ENCODE measurements around the gene PDCD6IP.

Gene PDCD6IP

DNA sequence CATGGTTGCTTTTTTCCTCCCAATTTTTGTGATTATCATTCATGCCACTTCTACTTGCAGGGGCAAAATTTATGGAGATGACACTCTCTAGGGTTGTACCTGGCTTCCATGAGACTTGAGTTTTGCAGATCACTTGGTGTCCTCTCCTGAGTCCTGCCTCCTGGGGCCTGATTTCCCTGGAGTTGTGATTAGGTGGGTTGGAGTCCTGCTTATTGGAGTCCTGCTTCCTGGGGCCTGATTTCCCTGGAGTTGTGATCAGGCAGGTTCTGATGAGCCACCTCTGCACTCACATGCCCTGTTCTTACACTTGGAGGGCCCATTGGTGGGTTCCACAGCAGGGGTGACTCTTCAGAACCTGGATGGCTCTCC, 102.0 kb downstream of the PDCD6IP start:
- no peak for DNase-seq

- no peak for DNase-seq
Measured at GRCh38 chr3:33900809-33901505, 102.5 kb downstream of the PDCD6IP start.

GRCh38 chr3:33901862-33902563, 103.6 kb downstream of the PDCD6IP start:
- DNase-seq = no peak

- no peak for DNase-seq
Measured at GRCh38 chr3:33904730-33905129, 106.3 kb downstream of the PDCD6IP start.

- no peak for DNase-seq
Measured at GRCh38 chr3:33908250-33908851, 109.9 kb downstream of the PDCD6IP start.

DNA sequence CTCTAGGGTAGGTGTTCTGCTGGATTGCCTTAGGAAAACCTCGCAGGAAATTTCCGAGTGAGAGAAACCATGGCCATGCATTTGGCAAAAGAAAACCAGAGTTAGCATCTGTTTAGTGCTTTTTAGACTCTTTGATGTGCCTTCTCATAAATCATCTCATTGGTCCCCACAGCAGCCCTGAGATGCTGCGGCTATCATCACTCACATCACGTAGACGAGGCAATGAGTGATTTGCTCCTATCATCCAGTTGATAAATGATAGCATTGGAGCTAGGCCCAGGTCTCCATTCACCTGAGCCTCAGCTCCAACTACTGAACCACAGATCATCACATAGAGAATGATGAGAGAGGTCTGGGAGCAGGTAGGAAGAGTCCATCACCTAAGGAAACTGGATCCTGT, 111.1 kb downstream of the PDCD6IP start:
- no peak for DNase-seq

DNA sequence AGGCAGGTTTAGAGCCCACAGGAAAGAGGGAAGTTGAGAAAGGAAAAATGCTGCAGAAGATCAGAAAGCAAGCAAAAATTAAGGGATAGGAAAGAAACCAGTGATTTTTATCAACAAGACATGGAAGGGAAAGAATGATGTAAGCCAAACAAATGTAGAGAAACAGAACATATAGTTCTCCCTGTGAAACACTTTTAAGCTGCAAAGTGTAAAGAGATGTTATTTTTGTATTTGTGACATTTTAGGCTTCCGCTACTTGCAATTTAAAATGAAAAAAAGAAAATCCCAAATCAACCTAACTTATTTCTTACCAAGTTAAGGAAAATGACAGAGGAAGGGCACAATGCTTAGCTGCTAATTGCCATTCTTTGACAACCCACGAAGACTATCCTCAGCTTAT, 111.6 kb downstream of the PDCD6IP start:
- DNase-seq = no peak

DNA sequence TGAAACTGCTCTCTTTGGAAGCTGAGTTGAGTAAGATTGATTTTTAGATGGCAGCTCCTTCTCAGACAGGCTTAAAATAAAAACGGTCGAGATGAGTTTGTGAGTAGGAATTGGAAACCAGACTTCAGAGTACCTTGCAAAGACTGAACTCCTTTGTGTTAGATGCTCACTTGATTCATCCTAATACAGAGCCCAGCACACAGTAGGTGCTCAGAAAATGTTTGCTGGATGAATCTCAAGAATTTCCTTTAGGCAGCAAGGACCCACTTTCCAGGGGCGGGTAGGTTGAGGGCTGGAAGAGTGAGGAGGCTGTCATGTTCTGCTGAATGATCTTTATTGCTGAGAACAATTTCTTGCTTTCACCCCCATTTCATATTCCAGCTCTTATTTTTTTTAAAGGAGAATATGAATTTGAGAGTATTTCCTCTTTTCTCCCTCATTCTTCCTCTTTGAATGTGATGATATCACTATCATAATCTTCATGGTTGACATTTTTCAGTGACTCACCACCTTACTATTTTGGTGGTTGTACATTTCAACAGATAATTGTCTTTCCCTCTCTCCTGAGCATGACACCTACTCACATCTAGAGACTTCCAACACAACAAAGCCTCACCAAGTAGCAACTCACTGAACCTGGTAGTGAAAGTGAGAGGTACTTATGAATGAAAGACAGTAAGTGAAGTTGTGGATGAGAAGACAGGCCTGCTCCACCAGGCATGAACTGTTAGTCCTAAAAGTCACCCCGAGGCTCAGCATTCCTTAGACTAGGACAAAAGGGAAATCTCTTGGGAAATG, 113.3 kb downstream of the PDCD6IP start:
- DNase-seq = no peak

DNA sequence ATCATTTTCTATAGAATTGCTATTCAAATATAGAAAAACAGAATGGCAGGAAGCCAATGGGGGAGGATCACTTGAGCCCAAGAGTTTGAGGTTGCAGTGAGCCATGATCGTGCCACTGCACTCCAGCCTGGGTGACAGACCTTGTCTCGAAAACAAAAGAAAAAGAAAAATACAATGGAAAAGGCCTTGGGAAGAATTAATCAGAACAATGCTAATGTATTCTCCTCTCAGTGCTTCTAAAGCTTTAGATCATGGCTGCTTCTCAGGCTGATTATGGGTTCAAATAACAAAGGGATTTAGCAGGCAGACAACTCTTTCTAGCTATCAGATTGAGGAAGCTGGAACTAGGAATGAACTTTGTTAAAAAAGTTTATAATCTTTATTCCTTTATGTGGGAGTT, 115.8 kb downstream of the PDCD6IP start:
- DNase-seq = no peak

GRCh38 chr3:33914731-33915379, 116.4 kb downstream of the PDCD6IP start:
- no peak for DNase-seq

DNA sequence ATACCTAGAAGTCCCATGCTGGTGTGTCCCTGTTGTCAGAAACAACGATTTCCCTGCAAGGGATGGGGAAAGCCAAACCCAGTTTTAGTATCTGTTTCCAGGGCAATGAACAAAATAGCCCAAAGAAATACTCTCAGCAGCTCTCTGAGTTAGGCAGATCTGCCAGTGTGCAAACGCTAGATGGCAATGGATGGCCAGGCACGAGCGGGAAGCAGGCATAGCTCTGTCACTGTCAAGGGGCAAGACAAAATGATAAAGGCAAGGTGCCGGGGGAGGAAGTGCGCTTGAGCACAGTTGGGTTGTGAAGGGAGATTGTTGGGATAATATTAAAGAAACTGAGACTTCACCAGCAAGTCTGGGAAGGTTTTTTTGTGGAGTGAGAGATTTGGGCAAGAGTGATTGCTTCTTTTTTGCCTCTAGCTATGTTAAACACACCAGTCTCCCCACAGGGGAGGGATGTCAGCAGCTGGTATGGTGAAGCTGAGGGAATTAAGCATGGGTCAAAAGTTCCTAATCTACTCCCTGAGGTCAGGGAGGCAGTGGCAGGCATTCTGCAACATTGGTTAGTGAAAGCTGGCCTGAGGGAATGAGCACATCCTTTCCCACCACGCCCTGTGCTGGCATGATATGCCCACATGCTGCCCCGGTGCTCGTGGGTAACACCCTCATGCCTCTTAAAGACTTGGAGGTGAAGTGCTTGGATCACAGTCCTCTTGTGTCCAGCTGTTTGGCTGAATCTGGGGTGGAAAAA, 117.5 kb downstream of the PDCD6IP start:
- DNase-seq = no peak

DNA sequence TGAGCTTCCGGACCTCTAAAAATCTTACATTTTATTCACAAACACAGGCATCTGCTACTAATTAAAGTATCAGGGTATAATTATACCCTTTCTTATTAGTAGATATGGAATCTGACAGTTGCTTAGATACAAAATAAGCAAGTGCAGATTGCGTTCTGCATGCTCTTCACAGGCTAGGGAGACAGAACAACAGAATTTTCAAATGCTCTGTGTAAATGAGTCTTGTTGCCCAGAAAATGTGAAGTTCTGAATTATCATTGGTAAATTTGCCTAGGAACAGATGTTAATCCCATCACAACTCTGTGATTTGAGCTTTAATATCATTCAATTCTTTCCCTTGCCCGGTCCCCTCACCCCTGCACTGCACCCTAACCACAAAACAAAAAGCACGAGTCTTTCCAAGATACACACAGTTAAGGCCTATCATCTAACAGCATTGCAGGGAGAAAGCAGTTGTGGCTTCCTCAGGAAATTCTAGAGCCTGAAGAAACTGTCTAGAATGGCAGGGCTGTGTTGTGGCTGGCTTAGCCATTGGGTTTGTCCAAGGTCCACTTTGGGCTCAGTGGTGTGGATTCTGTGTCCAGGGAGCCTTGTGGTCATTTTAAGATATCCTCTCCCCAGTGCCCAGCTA, 119.8 kb downstream of the PDCD6IP start:
- no peak for DNase-seq
